Stimulated activated CD4-positive, alpha-beta T cell treated with anti-CD3 and anti-CD28 coated beads, Interleukin-1b, Interleukin-23, amount 100 ng/mL, for 48 hours (primary cell): ENCODE measurements around the gene CPE.

ENCODE experiments used
- DNase-seq: peaks from one replicate; pipeline ENCODE4 v3.0.0-alpha.2; 2020

CPE gene

DNA sequence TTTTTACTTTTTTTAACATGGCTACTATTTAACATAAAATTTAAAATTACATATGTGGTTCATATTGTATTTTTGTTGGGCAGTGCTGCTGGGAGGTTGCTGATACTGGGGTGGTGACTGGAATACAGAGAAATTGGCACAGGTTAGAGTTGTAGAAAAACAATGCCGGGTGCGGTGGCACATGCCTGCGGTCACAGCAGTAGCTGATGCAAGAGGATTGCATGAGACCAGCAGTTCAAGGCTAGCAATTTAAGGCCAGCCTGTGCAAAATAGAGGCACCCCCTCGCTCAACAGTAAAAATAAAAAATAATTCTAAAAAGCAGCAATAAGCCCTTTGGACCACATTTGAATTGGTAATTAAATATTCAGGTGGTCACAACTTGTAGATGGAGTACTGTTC lies 11.8 kb upstream of the CPE start:
- no peak for DNase-seq

DNA sequence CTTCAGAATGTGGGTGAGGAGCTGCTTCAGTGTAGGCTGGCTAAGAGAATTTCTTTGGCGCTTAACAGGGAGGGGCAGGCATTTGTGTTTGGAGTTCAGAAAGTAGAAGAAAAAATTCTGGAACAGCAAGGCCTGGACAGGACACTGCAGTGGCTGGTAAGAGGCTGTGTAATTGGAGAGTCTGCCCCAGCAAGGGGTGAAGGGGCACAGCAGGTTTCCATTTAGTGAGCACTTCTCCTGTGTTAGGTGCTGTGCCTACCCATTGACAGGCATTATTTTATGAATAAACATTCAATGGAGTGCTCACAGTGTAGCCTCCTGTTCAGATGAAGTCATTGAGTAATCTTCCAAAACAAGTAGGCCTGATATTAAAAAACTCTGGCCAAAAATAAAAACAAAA lies 10.7 kb upstream of the CPE start:
- DNase-seq, result no peak

DNA sequence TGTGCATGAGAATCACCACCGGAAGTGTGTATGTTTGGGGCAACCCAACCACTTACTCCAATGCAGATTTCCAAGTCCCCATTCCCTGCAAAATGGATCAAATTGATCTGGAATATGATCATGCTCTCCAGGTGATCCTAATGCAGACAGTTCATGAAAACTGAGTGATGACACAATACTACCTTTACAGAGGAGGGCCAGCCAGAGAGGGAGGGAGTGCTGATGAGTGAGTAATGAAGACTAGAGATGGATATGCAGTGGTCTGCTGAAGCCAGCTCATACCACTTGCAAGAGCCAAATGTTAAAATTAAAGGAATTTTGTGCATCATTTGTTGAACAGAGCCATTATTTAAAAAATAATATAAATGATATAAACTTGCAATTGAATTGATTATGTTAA lies 10.2 kb upstream of the CPE start:
- no peak for DNase-seq

DNA sequence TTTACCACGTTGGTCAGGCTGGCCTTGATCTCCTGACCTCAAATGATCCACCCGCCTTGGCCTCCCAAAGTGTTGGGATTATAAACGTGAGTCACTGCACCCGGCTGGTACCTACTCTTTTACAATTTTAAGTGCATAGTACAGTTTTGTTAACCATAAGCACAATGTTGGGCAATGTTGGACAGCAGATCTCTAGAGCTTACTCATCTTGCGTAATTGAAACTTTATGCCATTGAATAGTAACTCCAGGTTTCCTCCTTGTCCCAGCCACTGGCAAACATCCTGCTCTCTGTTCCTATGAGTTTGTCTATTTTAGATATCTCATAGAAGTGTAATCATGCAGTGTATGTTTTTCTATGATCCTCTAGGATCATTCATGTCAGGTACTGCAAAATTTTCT lies 9.3 kb upstream of the CPE start:
- no peak for DNase-seq

DNA sequence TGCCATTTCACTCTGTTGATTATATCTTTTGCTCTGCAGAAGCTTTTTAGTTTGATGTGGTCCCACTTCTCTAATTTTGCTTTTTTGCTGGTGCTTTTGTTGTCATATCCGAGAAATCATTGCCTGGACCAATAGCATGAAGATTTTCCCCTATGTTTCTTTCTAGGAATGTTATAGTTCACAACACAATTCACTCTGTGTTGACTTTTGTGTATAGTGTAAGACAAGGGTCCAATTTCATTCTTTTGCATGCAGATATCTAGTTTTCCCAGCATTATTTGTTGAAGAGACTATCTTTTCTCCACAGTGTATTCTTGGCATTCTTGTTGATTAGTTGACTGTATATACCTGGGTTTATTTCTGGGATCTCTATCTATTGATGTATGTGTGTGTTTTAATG lies 8.3 kb upstream of the CPE start:
- no peak for DNase-seq

DNA sequence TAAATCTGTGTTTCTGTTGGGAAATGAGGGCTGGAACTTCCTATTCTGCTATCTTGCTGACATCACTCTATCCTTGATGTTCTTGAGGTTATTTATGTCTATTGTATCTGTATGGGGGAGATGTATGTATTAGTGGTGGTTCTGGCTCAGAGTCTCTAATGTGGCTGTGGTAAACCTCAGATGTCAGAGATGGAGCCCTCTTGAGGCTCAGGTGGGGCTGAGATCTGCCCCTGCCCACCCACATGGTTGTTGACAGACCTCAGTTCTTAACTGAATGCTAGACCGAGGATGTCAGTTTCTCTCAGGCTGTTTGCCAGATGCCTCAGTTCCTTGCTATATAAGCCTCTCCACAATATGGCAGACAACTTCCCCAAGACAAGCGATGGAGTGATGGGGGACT lies 3.3 kb upstream of the CPE start:
- DNase-seq, result no peak

DNA sequence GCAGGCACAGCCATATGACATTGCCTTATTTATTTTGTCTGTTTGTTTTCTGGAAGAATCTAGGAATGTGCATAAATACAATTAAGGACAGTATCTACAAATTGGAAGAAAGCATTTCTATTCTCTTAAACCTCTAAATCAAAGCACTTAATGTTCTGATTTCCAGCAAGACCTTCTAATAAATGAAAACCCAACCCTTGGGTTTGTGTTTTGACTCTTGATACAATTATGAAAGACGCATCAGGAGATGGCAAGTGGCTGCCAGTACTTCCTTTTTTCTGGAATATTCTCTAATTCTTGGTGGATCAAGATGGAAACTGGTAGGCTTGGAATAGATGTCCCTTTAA lies 437 bp upstream of the CPE start:
- DNase-seq, result no peak

DNA sequence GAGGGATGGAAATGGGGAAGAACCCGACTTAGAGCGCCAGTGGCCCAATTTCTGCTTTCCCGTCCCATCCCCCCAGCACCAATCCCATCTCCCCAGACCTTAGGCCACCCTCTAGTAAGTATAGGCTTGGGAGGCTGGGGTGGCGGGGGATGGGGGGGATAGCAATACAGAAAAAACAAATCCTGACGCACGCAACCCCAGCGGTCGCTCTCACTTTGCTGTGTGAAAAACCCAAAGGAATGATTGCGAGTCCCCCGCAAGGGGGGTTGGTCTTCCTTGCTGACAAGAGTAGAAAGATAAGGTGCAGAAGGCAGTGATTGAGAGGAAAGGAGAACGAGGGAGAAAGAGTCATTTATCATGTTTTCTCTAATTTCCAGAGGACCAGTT lies 863 bp downstream of the CPE start:
- no peak for DNase-seq

DNA sequence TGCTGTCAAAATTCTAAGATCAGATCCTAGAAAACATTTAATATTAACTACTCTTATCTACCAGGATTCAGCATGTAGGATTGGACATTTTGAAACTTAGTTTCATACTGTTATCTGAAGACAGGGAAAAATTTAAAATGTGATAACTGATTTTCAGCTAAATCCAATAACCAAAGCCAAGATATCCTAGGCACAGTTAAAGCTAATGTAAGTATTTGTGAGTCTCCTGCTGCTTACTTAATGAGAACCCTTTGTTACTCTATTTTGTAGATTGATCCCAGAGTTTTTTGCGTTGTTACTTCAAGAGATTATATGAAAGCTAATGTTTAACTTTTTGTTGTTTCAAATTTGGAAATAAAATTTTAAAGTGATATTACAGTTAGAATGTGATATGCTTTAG lies 2.0 kb downstream of the CPE start:
- DNase-seq, result no peak

DNA sequence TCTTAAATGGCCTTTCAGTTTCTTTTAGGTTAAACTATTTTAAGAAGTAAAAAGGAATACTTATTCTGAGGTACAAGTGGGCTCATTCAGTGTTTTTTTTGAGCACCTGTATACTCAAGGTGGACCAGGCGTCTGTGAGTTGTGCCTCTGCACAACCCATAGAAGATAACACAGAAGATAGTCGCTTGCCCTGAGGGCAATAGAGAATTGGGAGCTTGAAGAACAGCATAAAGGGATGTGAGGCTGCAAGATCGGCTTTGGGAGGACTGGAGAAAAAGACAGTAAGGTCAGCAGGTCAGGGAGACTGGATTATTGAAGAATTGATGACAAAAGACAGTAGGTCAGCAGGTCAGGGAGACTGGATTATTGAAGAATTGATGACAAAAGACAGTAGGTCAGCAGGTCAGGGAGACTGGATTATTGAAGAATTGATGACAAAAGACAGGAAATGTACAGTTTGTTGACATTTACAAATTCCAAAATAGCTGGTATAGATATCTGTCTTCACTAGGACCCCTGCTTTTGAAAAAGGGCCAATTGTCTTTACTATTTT lies 3.1 kb downstream of the CPE start:
- no peak for DNase-seq

DNA sequence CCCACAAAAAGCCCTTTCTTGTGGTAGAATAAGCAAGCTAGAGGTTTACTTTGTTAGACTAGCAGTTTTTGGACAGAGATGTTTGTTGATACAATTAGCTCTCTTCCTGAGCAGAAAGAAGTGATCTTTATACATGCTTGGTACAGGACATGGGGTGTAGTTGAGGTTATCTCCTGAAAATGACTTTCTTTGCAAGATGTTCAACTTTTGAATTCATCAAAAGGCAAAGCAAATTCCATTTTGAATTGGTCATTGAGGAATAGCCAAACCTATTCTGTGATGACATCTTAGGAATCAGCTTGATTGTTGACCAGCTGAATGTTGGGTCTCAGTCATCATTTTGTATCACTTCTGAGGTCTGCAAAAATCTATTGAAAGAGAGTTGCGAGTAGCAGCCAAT lies 3.8 kb downstream of the CPE start:
- DNase-seq, result no peak

DNA sequence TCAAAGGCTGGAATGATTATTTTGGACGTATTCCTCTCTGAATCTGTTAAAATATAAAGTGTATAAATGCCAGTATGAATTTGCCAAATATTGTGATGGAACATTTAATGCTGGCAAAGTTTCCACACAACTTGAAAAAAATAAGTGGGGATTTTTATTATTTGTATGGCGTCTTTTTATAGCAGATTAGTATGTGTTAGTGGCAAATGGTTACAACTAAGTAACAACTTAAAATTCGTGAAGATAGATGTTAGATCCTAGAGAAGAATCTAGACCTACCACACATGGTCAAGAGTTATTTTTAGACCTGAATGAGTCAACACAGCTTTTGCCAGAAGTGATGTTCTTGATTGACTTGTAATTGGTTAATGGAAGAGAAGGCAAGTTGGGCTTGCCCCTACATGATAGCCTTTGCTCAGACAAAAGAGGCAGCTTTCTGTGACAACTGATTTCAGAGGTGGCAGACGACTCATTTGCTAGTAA lies 4.8 kb downstream of the CPE start:
- no peak for DNase-seq

DNA sequence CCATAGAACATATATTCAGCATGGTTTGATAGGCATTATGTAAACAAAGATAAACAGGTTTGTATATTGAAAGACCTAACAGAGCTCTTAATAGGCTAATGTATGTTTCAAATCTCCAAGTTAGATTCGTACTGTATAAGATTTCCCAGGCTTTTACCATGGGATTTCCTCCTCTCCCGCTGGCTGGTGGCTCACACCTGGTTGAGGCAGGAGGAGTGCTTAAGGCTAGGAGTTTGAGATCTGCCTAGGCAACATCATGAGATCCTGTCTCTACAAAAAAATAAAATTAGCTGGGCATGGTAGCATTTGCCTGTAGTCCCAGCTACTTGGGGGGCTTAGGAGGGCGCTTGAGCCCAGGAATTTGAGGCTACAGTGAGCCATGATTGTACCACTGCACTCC lies 5.4 kb downstream of the CPE start:
- no peak for DNase-seq

DNA sequence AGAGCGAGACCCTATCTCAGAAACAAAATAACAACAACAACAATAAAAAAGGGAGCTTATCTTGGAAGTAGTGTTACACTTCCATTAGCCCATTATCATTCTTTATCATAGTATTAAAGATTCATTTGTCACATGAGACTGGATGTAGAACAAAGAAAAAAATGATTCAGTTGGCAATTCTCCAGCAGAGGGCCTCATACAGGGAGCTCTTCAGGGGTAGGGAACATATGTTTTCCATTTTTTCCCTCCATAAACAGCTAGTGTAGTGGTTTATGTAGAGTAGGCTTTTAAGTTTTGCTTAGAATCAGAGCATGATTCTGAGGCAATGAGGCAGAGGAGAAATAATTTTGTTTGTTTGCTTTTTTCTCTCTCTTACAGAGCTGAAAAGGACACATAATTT lies 5.8 kb downstream of the CPE start:
- no peak for DNase-seq

DNA sequence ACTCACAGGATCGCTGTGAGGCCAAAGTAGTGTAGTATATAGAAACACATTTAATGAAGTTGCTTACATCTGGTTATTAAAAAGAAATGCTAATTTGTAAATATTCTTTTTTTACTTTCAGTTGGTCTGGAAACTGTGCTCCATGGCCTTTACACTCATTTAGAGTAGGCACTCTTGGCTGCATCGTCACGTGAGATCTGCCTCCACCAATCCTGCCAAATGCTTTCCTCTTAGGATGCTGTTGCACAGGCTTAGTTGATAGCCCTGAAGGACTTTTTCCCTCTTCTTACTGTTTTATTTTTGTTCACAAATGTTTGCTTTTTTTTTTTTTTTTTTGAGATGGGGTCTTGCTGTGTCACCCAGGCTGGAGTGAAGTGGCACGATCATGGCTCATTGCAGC lies 6.3 kb downstream of the CPE start:
- DNase-seq, result no peak

DNA sequence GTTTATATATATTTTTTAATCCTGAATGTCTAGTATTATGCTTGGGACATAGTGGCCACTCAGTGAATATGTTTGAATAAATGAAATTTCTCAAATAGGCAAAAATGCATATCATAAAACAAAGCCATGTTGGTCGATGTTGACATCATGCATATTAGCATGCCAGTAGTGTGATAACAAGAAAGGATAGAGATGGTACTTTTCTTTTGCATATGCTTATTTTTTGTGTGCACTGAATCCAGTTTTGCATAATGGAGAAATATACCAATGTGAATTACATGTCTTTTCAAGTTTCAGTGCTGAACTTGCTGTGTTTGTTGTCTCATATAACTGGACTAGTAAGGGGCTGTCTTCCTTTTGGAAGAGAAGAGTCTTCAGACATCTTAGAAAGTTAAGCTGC lies 7.5 kb downstream of the CPE start:
- no peak for DNase-seq

DNA sequence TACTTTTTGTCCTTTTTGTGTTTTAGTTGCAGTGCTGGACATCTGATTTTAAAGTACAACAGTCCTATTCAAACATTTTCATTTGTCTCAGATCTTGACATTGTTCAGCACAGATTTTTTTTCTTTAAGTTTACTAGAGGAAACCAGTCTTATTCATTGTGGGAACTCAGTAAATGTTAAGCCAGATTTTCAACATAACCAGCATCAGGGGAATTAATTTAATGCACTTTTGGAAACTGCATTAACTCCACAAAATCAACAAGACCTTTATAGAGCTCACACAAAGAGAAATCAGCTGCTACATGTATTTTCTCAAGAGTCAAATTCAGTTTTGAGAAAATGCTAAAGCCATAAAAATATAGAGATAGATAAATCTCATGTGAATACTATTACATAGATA lies 9.9 kb downstream of the CPE start:
- DNase-seq, result no peak

DNA sequence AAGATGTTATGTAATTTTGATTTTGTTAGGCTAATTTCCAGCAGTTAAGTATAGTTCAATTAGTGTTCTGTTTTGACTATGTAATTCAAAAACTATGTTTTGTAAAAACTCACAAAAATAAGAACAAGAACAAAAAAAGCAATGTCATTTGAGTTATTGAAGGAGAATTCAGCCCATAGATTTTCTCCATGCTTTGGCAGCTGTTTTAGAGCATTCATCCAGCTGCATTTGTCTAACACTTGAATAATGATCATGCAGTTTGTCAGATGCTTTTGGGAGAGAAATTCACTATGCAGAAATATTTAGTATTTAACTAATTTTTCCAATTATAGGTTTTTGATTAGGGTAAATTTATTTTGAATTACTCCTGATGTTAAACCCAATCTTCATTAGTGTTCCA lies 14.2 kb downstream of the CPE start:
- no peak for DNase-seq

DNA sequence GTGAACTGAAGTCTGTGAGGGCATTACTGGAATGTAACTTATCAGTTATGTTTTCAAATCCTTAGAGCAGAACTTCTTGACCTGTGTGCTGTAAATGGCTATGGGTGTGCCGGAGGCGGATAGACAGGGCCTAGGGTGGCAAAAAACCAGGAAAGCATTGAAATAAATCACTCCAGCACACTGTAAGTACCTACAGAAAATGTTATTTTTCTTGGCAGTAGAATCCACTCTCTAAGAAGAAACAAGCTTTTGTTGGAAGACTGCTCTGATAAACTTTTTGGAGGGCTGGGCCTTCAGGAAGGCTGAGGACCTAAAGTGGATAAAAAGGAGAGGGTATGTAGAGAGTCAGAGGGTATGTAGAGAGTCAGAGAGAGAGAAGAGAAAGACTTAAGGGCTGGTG lies 14.9 kb downstream of the CPE start:
- DNase-seq, result no peak

DNA sequence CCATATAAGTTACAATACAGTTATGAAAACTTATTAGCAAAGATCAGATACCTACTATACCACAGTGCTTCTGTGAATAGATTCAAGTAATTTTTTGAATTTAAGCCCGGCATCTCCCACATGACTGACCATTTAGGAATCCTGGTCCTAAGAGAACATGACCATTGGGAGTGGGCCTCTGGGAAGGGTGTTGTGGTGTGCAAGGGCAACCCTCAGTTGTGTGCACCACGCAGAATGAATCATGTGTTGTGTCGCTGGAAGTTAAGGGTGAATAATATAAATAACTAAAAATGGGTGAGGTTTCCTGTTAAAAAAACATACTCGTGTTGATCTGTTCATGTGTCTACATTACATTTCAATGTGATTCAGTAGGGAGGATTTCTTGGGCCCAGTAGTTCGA lies 15.5 kb downstream of the CPE start:
- no peak for DNase-seq

DNA sequence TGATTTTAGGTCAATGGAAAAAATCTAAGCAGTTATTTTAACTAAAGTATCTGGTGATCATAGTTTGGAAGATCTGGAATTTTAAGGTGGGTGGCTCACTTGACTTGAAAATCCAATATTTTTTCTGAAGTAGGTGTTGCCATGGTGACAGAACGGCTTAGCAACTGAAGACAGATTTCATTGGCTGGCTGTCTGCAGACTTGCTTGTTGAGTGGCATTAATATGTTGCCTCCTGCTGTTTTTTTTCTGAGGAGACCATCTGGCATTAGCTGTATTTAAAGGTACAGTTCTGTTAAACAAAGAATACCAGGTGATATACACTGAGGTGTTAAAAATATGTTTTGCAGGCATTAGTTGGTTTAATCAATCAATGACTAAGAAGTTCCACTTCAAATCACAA lies 19.8 kb downstream of the CPE start:
- no peak for DNase-seq

DNA sequence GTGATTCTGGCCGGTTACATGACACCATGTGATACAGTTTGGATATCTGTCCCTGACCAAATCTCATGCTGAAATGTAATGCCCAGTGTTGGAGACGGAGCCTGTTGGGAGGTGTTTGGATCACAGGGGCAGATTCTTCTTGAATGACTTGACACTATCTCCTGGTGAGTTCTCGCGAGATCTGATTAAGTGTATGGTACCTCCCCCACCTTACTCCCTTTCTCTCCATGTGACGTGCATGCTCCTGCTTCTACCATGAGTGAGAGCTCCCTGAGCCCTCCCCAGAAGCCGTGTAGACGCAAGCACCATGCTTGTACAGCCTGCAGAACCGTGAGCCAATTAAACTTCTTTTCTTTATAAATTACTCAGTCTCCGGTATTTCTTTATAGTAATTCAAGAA lies 23.6 kb downstream of the CPE start:
- DNase-seq, result no peak

DNA sequence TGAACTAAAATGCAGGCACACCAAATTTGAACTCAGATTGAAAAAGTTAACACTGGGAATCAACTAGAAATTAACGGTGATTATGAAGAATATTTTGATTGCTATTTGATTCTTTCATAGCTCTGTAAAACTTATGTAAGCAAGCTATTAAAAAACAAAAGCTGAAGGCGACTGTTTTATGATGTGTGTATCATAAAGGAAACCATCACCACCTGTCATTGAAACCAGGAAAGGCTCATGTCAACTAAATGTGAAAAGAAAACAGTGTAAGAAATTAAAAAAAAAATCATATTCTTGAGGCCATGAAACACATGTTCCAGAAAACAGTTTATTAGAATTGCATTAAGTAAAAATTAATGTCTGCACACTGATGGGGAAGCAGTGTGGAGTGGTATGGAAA lies 24.2 kb downstream of the CPE start:
- DNase-seq, result no peak

DNA sequence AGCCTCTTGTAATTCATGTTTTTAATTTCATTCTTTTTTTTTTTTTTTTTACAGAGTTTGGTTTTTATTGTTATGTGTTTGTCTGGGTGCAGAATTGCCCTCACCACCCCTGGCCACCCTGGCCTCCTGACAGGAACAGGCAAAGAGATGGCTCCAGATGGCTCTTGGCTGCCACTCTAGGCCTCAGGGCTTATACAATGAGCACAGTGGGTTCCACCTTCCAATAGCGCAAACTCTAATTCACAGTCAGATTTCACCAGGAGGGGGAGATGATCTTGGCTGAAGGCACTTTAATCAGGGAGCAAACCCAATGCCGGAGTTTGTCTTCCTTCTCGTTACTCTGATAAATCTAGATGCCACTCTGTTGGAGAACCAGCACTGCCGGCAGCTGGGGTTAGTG lies 24.8 kb downstream of the CPE start:
- no peak for DNase-seq

DNA sequence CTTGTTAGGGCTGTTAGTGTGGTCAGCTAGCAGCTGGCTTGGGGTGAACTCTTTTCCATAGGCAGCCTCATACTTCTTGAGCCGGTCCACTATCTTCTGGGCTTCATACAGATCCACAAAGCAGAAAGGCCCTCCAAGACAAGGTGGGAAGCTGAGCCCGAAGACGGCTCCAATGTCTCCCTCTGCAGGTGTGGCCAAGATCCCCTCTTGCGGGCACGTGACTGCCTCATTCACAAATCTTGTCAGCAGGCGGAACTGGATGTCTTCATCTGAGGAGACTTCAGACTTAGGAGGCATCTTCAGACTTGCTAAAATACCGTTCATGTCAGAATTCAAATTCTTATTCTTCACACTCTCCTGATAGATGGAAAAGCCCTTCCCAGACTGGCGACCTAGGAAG lies 25.3 kb downstream of the CPE start:
- DNase-seq, result no peak

DNA sequence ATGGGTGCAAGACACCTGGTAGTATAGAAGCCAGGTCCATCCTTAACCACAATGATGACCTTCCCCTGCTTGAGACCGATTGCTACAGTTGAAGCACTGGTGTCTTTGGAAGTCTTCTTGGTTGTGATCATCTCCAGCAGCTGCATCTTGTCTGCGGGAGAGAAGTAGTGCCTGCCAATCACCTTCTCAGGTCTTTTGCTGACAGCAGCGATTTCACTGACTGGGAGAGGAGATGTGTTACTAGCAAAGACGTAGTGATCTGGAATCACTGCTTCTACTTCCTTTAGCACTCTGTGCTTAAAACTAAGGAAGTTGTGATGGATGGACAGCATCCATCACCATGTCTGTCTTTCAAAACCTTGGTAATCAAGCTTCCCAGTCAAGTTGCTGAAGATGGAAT lies 25.9 kb downstream of the CPE start:
- no peak for DNase-seq
